ENCODE results near the gene GCN1. TPM values are rescaled to one million over a fixed set of nuclear protein-coding genes. Genes with fewer than 3 reads are reported as not detected.

GCN1 gene
- total RNA-seq, 4 donors from 2014 or later, result 62.0 to 310 (median 101) TPM

DNA sequence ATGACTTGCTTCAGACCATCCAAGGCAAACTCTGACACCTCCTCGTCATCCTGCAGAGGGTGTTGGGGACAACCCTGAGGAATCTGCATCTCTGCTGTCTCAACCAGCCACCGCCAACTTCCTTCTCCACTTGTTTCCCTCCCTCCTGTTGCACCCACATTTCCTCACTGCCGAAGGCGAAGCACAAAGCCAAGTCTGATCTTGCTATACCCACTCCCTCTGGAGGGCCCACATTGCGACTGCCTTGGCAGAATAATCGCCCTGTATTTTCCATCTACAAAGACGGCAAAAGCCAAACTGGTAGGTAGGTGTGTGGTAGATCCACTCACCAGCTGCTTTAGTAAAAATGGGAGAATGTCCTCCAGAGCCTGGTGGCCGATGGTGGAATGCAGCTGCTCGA, 56.1 kb downstream of the GCN1 start:
- H3K4me1 ChIP-seq, result no peaks in the 10 kb centered on the region
- H3K36me3 ChIP-seq, result peaks cover 100% of the 10 kb centered on the region
- H3K27me3 ChIP-seq, result no peaks in the 10 kb centered on the region
- H3K9me3 ChIP-seq, result no peaks in the 10 kb centered on the region
- H3K27ac ChIP-seq, result no peak overlapping the region
- TF ChIP-seq, protein P1, sequence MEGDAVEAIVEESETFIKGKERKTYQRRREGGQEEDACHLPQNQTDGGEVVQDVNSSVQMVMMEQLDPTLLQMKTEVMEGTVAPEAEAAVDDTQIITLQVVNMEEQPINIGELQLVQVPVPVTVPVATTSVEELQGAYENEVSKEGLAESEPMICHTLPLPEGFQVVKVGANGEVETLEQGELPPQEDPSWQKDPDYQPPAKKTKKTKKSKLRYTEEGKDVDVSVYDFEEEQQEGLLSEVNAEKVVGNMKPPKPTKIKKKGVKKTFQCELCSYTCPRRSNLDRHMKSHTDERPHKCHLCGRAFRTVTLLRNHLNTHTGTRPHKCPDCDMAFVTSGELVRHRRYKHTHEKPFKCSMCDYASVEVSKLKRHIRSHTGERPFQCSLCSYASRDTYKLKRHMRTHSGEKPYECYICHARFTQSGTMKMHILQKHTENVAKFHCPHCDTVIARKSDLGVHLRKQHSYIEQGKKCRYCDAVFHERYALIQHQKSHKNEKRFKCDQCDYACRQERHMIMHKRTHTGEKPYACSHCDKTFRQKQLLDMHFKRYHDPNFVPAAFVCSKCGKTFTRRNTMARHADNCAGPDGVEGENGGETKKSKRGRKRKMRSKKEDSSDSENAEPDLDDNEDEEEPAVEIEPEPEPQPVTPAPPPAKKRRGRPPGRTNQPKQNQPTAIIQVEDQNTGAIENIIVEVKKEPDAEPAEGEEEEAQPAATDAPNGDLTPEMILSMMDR (IDR thresholded peaks at IDR 0.05), result no peak
- no peak for TF ChIP-seq POLR2AphosphoS5 (IDR thresholded peaks at IDR 0.05)
- TF ChIP-seq EP300 (IDR thresholded peaks at IDR 0.05), result no peak
- no peak for TF ChIP-seq POLR2A (IDR thresholded peaks at IDR 0.05)
- DNase-seq (ENCODE audit: low spot score in 2 of 2), result no peak
- H3K4me3 ChIP-seq, result no peak overlapping the region
- 94% methylated on average over 9 of the region's 9 CpGs for WGBS

DNA sequence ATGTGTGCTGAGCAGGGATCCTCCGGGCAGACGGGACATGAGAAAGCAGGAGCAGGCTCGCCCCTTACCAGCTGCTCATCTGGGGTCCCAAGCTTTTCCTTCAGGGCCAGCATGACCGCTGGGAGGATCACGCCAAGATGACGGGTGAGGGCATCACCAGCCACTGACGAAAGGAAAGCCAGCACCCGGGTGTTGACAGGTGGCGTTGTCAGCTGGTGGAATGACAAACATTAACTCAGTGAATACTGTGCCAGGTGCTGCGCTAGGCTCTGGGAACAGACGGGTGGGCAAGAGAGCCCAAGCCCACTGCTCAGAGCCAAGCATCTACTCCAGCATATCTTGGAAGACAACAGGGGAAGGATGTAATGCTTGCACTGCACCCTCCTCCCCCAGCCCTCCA, 56.7 kb downstream of the GCN1 start:
- H3K27ac ChIP-seq, result no peak overlapping the region
- H3K36me3 ChIP-seq, result peaks cover 100% of the 10 kb centered on the region
- H3K27me3 ChIP-seq, result no peaks in the 10 kb centered on the region
- WGBS, result 93% methylated on average over 11 of the region's 11 CpGs
- no peak for DNase-seq (ENCODE audit: low spot score in 2 of 2)
- no peaks in the 10 kb centered on the region for H3K9me3 ChIP-seq
- H3K4me3 ChIP-seq, result no peak overlapping the region
- no peaks in the 10 kb centered on the region for H3K4me1 ChIP-seq
- TF ChIP-seq, protein P1 (IDR thresholded peaks at IDR 0.05), result no peak
- TF ChIP-seq POLR2AphosphoS5 (IDR thresholded peaks at IDR 0.05), result no peak
- TF ChIP-seq EP300 (IDR thresholded peaks at IDR 0.05), result no peak
- TF ChIP-seq POLR2A (IDR thresholded peaks at IDR 0.05), result no peak

DNA sequence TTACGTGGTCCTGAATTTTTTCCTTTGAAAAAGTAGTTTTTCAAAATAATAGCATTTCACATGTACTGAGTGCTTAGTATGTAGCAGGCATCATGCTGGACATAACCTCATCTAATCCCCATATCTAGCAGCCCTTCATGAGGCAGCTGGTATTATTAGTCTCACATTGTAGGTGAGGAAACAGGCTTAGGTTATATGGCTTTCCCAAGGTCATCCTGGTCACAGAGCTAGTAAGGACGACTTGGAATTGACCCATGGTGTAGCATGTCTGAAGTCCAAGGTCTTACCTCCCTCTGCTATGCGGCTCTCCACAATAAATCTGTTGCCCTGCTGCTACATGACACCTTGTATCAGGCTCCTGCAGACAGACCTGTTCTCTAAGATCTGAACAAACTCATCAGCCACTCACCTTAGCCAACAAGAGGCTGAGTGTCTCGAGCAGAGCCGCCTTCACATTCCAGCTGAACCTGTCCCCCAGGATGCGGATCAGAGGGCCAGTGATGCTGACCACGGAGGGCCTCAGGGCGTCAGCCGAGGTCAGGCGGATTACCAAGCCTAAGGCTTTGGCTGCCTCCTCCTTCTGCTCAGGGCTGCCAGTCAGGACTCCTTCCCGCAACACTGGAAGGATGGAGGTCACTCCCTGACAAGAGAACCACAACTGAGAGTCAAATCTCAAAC, 58.3 kb downstream of the GCN1 start:
- Histone ChIP-seq H3K27me3 (no peaks in the 10 kb centered on the region), H3K4me1 (no peaks in the 10 kb centered on the region), H3K9me3 (no peaks in the 10 kb centered on the region), H3K27ac (no peak overlapping the region), H3K36me3 (peaks cover 100% of the 10 kb centered on the region), H3K4me3 (no peak overlapping the region)
- no peak for DNase-seq (ENCODE audit: low spot score in 2 of 2)
- TF ChIP-seq, protein P1 (IDR thresholded peaks at IDR 0.05), result no peak
- TF ChIP-seq POLR2AphosphoS5 (IDR thresholded peaks at IDR 0.05) (no peak), EP300 (IDR thresholded peaks at IDR 0.05) (no peak), POLR2A (IDR thresholded peaks at IDR 0.05) (no peak)
- WGBS, result 77% methylated on average over 9 of the region's 11 CpGs

DNA sequence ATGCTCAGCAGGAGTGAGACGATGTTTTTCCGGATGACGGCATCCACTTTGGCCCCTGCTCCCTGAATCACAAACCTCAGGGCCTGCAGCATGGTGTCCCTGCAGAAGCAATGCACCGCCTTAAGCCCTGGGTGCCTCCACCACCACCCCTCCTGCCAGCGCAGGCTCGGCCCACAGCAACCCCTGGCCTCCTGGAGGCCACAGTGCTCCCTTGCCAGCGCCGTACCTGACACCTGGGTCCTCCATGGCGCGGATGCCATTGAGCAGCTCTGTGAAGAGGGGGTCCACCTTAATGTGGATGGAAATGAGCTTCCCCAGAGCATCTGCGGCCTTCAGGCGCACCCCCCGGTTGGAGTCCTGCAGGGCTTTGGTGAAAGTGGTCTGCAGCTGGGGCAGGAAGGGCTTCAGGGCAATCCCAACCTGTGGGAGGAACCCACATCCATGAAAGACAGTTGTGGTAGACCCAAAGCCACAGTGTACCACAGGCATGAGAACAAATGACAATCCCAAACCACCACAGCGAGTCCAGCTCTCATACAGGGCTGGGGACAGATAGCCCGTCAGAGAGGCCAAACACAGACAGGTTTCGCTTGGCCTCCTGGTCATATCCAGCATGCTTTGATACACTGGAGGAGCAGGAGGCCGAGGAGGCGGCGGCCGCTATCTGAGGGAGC, 60.1 kb downstream of the GCN1 start:
- no peak overlapping the region for H3K4me3 ChIP-seq
- H3K27me3 ChIP-seq, result no peaks in the 10 kb centered on the region
- 97% methylated on average over 15 of the region's 20 CpGs for WGBS
- DNase-seq (ENCODE audit: low spot score in 2 of 2), result no peak
- H3K27ac ChIP-seq, result no peak overlapping the region
- no peaks in the 10 kb centered on the region for H3K9me3 ChIP-seq
- H3K36me3 ChIP-seq, result peaks cover 100% of the 10 kb centered on the region
- H3K4me1 ChIP-seq, result no peaks in the 10 kb centered on the region
- TF ChIP-seq POLR2AphosphoS5 (IDR thresholded peaks at IDR 0.05) (no peak), EP300 (IDR thresholded peaks at IDR 0.05) (no peak), POLR2A (IDR thresholded peaks at IDR 0.05) (no peak)
- TF ChIP-seq, protein P1 (IDR thresholded peaks at IDR 0.05), result no peak

DNA sequence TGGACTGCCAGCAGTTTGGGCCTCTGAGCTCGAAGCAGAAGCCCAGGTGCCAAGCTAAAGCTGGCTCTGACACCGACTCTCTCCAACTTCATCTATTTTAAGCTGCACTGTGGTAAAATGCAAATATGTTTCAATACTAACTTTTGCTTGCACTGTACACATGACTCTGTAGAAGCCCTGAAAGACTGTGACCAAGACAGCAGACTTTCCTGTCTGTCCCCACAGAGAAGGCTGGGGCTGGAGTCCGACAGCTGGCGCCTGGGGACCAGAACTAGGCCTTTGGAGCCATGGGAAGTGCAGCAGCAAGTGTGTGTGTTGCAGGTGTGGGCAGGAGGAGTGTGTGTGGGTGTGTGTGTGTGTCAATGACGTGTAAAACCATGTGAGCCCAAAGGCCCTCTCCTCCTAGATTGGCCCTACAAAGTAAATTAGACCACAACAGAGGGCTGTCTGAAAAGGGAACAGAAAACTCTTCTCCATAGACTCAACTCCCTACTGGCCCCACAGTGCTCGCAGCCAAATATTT, 61.6 kb downstream of the GCN1 start:
- no peak overlapping the region for H3K27ac ChIP-seq

More for the DNA sequence above, 61.6 kb downstream of the GCN1 start:
- Histone ChIP-seq H3K9me3 (no peaks in the 10 kb centered on the region), H3K4me1 (no peaks in the 10 kb centered on the region), H3K36me3 (peaks cover 100% of the 10 kb centered on the region), H3K4me3 (no peak overlapping the region), H3K27me3 (no peaks in the 10 kb centered on the region)
- no peak for TF ChIP-seq EP300 (IDR thresholded peaks at IDR 0.05)
- no peak for TF ChIP-seq POLR2A (IDR thresholded peaks at IDR 0.05)
- TF ChIP-seq POLR2AphosphoS5 (IDR thresholded peaks at IDR 0.05), result no peak
- TF ChIP-seq, protein P1 (IDR thresholded peaks at IDR 0.05), result no peak
- WGBS, result 74% methylated on average over 6 of the region's 6 CpGs
- DNase-seq (ENCODE audit: low spot score in 2 of 2), result no peak
